Right atrium auricular region (tissue), 2 donors: ENCODE results near the gene EEA1. TPM values are rescaled to one million over a fixed set of nuclear protein-coding genes. Genes with fewer than 3 reads are reported as not detected.

Experiments used
- DNase-seq: peaks from one replicate; pipeline ENCODE4 v3.0.0-alpha.2; 2019; ENCODE audit warnings: low spot score
- H3K27ac ChIP-seq, 2 donors: fragments of 200-600 bp; sonication (generic); 1 replicate in 1 of 2; 2 replicates in 1 of 2; pipeline ENCODE4 v1.5.1; 2016 to 2019
- H3K27me3 ChIP-seq, 2 donors: fragments of 200-600 bp; sonication (generic); one replicate each; pipeline versions ENCODE4 v1.5.1 to v1.6.0; 2017 to 2019
- H3K36me3 ChIP-seq: fragments of 200-600 bp; sonication (generic); one replicate; pipeline ENCODE4 v1.5.1; 2016
- H3K4me1 ChIP-seq, 2 donors: fragments of 200-600 bp; sonication (generic); one replicate each; pipeline versions ENCODE4 v1.5.1 to v1.6.0; 2017 to 2019
- H3K4me3 ChIP-seq, 2 donors: fragments of 200-600 bp; sonication (generic); 1 replicate in 1 of 2; 2 replicates in 1 of 2; pipeline ENCODE4 v1.5.1; 2017 to 2019; ENCODE audit warnings: mild to moderate bottlenecking in 1 of 2, moderate library complexity in 1 of 2
- H3K9me3 ChIP-seq, 2 donors: fragments of 200-600 bp; sonication (generic); one replicate each; pipeline ENCODE4 v1.5.1; 2019
- total RNA-seq, 2 donors: library from RNA; depleted of rRNA; stranded (reverse); fragments of >200 nt; gene quantifications; one replicate each; pipeline ENCODE4 v1.1.0, GENCODE V29; 2016
- TF ChIP-seq, protein P1 (sequence below), 2 donors: fragments of 200-600 bp; sonication (generic); IDR thresholded peaks; one replicate each; pipeline ENCODE4 v1.5.1; 2019; ENCODE audit warnings: antibody characterized with exemption in 2 of 2

Gene EEA1
- total RNA-seq = 10 to 100 TPM; 15.3 to 16.2 TPM

DNA sequence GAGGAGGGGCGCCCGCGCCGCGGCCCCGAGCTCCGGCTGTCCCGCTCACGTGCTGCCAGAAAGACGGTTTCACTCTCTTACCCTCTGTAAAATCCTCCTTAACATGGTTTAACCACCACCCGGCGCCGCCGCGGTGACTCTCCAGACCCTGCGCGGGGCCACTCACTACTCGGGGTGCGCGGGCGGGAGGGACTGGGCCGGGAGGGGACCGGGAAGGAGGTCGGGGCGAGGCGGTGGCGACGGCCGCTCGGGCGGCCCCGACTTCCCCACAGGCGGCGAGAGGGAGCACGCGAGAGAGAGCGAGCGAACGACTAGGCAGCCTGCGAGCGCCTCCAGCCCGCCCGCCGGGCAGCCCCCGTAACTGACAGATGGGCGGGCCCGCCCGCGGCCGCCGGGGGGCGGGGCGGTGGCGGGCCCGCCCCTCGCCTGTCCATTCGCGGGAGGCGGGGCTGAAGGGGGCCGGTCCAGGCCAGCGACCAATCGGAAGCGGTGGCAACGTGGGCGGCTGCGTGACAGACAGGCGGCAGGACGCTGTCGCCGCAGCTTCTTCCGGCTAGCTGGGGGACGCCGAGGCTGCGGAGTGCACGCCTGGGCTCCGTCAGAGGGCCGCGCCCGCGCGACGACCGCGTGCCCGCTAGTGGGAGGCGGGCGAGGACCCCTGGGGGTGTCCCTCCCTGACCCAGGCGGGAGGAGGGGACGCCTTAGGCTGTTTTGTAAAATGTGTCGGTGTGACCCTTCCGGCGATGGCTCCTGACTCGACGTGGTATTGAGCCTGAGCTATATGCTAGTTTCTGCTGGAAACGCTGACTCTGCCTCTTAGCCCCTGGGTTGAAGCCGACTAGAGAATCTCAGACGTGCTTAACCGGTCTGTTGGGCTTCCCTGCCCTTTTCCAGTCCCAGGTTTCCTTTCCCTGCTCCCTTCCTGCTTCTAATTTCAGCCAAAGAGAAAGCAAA lies at the start of gene EEA1:
Gene EEA1 (minus strand): TSS at position 334 of the 954 bp plus-strand sequence. CDS start 229 bp downstream, at position 105.
- Histone ChIP-seq H3K4me1 (peaks cover 0 to 19% of the 10 kb centered on the region in 2 donors), H3K36me3 (no peaks in the 10 kb centered on the region), H3K27ac (peak within 1 kb of the TSS; percentile 97 to 98), H3K9me3 (no peaks in the 10 kb centered on the region), H3K27me3 (no peaks in the 10 kb centered on the region), H3K4me3 (peak within 1 kb of the TSS; percentile 70 to 89)
- DNase-seq = peak; percentile 97
- TF ChIP-seq, protein P1, sequence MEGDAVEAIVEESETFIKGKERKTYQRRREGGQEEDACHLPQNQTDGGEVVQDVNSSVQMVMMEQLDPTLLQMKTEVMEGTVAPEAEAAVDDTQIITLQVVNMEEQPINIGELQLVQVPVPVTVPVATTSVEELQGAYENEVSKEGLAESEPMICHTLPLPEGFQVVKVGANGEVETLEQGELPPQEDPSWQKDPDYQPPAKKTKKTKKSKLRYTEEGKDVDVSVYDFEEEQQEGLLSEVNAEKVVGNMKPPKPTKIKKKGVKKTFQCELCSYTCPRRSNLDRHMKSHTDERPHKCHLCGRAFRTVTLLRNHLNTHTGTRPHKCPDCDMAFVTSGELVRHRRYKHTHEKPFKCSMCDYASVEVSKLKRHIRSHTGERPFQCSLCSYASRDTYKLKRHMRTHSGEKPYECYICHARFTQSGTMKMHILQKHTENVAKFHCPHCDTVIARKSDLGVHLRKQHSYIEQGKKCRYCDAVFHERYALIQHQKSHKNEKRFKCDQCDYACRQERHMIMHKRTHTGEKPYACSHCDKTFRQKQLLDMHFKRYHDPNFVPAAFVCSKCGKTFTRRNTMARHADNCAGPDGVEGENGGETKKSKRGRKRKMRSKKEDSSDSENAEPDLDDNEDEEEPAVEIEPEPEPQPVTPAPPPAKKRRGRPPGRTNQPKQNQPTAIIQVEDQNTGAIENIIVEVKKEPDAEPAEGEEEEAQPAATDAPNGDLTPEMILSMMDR (IDR thresholded peaks at IDR 0.05) = peak in 1 of 2 donors; percentile 49

DNA sequence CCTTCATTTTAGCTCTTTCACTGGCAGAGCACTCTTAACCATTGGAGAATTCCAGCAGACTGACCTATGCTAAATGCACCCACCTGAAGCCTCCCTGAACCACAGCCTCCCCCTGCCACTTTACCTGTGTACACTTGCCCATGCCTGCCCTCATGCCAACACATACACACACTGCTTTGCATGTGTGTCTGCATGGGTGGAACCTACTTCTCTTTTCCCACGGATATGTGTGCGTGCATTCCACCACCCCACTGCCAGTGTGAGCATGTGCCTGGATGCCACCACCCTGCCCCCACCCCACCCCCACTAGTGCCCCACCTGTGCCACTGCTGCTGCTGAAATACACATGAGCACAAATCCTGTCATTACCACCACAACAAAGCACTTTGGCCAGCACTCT lies 49.5 kb upstream of the EEA1 start:
- no peak overlapping the region for H3K27ac ChIP-seq
- TF ChIP-seq, protein P1 (IDR thresholded peaks at IDR 0.05) = no peak

GRCh38 chr12:92977326-92977725 lies 48.2 kb upstream of the EEA1 start:
- no peaks in the 10 kb centered on the region for H3K4me1 ChIP-seq
- TF ChIP-seq, protein P1 (IDR thresholded peaks at IDR 0.05) = no peak
- H3K27me3 ChIP-seq = no peaks in the 10 kb centered on the region
- H3K27ac ChIP-seq = no peak overlapping the region
- H3K36me3 ChIP-seq = no peaks in the 10 kb centered on the region
- H3K4me3 ChIP-seq = no peak overlapping the region
- DNase-seq = no peak
- peaks cover 0 to 22% of the 10 kb centered on the region in 2 donors for H3K9me3 ChIP-seq

More for the DNA sequence above, 49.5 kb upstream of the EEA1 start:
- no peaks in the 10 kb centered on the region for H3K4me1 ChIP-seq
- no peaks in the 10 kb centered on the region for H3K36me3 ChIP-seq
- DNase-seq = no peak
- H3K27me3 ChIP-seq = no peaks in the 10 kb centered on the region
- no peak overlapping the region for H3K4me3 ChIP-seq
- peaks cover 0 to 22% of the 10 kb centered on the region in 2 donors for H3K9me3 ChIP-seq

GRCh38 chr12:92974759-92975158 lies 45.7 kb upstream of the EEA1 start:
- Histone ChIP-seq H3K4me3 (no peak overlapping the region), H3K9me3 (peaks cover 0 to 7% of the 10 kb centered on the region in 2 donors), H3K27ac (no peak overlapping the region), H3K27me3 (no peaks in the 10 kb centered on the region), H3K4me1 (no peaks in the 10 kb centered on the region), H3K36me3 (no peaks in the 10 kb centered on the region)
- DNase-seq = no peak
- TF ChIP-seq, protein P1 (IDR thresholded peaks at IDR 0.05) = no peak

DNA sequence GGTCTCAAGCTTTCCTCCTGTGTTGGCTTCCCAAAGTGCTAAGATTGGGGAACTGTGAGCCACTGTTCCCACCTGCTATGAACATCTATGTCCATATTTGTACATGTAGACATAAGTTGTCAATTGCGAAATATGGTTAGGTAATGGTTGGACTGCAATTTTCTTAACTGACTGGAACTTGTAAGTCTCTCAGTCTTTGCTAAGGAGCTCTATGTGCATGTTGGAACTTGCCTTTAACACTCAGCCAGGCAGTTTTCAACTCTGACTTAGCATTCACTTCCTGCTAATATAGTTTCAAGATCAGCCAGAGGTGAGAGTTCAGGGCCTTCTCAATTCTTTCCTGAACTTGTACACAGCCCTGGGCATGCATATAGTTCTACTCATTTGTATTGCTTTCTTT lies 44.5 kb upstream of the EEA1 start:
- Histone ChIP-seq H3K27ac (no peak overlapping the region), H3K36me3 (no peaks in the 10 kb centered on the region), H3K27me3 (no peaks in the 10 kb centered on the region), H3K4me1 (no peaks in the 10 kb centered on the region), H3K4me3 (no peak overlapping the region), H3K9me3 (peaks cover 0 to 7% of the 10 kb centered on the region in 2 donors)
- TF ChIP-seq, protein P1 (IDR thresholded peaks at IDR 0.05) = no peak
- DNase-seq = no peak
